Activated naive CD8-positive, alpha-beta T cell (primary cell): ENCODE measurements around the gene RAB8A.
"Not testable (repeated sequence)": the region's sequence is repeated elsewhere in the genome, so short reads cannot be mapped to it uniquely, and the experiment has no call there.

Source experiments
- H3K27ac Mint-ChIP-seq: one replicate; pipeline ENCODE4 v1.8.0; 2021; ENCODE audit warnings: mixed read lengths
- H3K27me3 Mint-ChIP-seq: one replicate; pipeline ENCODE4 v1.8.0; 2021; ENCODE audit warnings: mixed read lengths
- H3K36me3 Mint-ChIP-seq: one replicate; pipeline ENCODE4 v1.8.0; 2021; ENCODE audit warnings: mixed read lengths
- H3K4me1 Mint-ChIP-seq: one replicate; pipeline ENCODE4 v1.8.0; 2021; ENCODE audit warnings: low read depth, mixed read lengths
- H3K4me3 Mint-ChIP-seq: one replicate; pipeline ENCODE4 v1.8.0; 2021; ENCODE audit warnings: mild to moderate bottlenecking, mixed read lengths
- H3K9me3 Mint-ChIP-seq: one replicate; pipeline ENCODE4 v1.8.0; 2021; ENCODE audit warnings: low read depth, mixed read lengths

Gene RAB8A

DNA sequence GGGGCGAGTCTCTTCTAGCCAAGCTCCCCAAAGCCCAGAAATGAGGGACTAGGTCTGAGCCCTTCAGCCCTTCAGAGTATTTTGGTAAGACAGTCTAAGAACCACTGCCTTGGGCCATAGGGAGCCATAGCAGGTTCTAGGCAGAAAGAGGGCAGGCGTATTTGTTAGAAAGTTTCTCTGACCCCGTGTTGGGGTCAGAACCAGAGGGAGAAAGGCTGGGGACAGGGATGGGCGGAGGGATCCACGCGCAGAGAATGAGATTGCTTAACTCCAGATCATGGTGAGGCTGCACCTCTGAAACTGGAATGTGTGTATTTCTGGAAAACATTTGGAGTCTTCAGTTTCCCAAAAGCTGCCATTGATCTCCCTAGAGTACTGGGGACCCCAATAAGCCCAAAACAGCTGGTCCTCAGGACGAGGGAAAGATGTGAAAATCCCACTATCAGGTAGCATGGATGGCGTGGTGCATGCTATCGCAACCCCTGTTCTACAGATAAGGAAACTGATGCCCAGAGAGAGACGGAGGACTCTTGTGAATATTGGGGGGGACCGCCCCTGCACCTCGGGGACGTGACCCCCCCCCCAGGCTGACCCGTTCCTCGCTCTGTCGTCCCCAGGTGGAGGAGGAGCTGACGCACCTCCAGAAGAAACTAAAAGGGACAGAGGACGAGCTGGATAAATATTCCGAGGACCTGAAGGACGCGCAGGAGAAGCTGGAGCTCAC lies 36.1 kb upstream of the RAB8A start:
- Mint-ChIP-seq H3K27me3 (no peaks in the 10 kb centered on the region), H3K4me1 (peaks cover 64% of the 10 kb centered on the region), H3K27ac (peak overlapping the region; percentile 83)

DNA sequence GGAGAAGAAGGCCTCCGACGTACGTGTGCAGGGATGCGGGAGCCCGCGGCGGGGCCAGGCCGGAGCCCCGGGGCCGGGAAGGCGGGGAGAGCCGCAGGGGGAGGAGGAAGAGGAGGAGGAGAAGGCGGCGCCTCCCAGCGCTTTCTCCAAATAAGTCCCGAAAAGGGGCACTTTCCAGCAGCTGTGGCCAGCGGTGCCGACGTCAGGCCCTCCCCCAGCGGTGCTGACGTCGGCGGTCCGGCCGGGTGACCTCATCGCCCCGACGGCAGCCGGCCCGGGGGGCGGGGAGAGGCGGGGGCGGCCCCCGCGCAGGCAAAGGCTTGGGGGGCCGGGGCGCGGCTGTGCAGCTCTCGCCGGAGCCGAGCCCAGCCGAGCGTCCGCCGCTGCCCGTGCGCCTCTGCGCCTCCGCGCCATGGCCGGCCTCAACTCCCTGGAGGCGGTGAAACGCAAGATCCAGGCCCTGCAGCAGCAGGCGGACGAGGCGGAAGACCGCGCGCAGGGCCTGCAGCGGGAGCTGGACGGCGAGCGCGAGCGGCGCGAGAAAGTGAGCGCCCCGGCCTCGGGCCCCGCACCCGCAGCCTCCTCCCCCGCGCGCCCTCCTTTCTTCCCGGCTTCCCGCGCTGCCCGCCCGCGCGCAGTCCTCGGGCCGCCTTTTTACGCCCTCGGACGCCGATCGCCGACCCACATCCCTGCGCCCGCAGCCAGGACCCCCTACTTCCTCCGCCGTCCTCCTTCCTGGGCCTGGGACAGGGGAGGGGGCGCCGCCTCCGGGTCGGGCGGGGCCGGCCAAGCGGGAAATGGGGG lies 35.3 kb upstream of the RAB8A start, which contains the start of gene TPM4:
Gene TPM4 (plus strand): TSS at position 342 of the 804 bp plus-strand sequence. CDS start 71 bp downstream, at position 413.
- H3K36me3 Mint-ChIP-seq: no peaks in the 10 kb centered on the region
- no peaks in the 10 kb centered on the region for H3K27me3 Mint-ChIP-seq
- peak within 1 kb of the TSS; percentile 86 for H3K4me3 Mint-ChIP-seq
- H3K4me1 Mint-ChIP-seq: peaks cover 69% of the 10 kb centered on the region
- peak within 1 kb of the TSS; percentile 97 for H3K27ac Mint-ChIP-seq
- no peaks in the 10 kb centered on the region for H3K9me3 Mint-ChIP-seq

More for the DNA sequence above, 36.1 kb upstream of the RAB8A start:
- peak overlapping the region; percentile 86 for H3K4me3 Mint-ChIP-seq
- no peaks in the 10 kb centered on the region for H3K9me3 Mint-ChIP-seq
- no peaks in the 10 kb centered on the region for H3K36me3 Mint-ChIP-seq

DNA sequence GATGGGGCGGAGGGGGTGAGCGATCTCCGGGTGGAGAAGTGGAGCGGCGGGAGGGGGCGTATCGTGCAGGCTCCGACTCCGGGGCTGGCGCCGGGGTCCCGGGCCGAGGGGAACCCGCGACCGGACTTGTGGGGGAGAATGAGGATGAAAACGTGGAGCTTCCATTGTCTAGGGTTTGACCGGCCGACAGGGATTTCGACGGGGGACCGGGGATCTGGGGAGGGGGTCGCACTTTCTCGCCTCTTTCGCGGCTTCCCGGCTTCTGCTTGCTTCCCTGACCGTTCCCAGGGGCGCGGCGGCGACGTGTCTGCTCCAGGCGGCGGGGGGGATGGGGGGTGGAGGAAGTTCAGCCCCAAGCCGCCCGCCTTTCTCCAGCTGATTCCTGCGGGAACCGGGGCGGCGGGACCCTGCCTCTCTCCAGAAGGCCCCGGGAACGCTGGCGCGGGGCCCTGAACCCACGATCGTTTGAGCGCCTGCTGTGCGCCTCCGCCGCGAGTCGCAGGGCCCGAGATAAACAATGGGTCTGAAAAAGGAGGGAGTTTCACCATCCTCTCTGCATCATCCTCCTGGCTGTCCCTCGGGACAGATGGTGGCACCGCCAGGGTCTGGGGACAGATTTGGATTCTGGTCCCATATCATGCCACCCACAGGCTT lies 34.6 kb upstream of the RAB8A start:
- H3K27ac Mint-ChIP-seq: peak overlapping the region; percentile 97
- no peaks in the 10 kb centered on the region for H3K27me3 Mint-ChIP-seq
- H3K4me3 Mint-ChIP-seq: peak overlapping the region; percentile 76
- no peaks in the 10 kb centered on the region for H3K9me3 Mint-ChIP-seq
- H3K36me3 Mint-ChIP-seq: no peaks in the 10 kb centered on the region
- peaks cover 73% of the 10 kb centered on the region for H3K4me1 Mint-ChIP-seq

DNA sequence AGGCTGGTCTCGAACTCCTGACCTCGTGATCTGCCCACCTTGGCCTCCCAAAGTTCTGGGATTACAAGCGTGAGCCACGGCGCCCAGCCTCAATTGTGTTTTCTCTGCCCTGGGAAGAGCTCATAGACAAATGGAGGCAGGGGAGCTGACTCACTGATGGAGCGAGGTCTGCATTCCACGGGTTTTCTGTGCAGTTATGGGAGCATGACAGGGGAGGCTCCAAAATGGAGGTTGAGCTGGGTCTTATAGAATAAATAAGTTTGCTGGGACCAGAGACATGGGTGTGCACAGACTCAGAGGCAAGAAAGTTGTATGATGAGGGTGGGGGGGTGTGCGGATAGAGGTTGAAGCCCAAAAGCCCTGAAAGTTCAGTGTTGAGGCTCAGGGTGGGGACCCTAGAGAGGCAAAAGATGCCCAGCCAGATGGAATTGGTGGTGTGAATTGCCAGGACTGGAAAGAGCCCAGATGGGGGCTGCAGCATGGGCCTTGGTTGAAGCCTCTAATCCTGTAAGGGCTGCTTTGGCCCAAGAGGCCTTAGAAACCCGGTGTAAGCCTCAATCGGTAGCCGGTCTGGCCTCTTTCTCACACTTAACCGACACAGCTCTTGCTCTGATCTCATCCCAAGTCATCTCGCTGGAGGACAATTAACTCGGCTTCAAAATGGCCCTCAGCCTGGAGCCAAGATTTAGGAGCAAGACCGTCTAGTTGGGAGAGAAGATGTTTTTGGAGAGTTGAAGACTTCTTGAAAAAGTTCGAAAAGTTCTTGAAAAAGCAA lies 33.5 kb upstream of the RAB8A start:
- H3K36me3 Mint-ChIP-seq: no peaks in the 10 kb centered on the region

DNA sequence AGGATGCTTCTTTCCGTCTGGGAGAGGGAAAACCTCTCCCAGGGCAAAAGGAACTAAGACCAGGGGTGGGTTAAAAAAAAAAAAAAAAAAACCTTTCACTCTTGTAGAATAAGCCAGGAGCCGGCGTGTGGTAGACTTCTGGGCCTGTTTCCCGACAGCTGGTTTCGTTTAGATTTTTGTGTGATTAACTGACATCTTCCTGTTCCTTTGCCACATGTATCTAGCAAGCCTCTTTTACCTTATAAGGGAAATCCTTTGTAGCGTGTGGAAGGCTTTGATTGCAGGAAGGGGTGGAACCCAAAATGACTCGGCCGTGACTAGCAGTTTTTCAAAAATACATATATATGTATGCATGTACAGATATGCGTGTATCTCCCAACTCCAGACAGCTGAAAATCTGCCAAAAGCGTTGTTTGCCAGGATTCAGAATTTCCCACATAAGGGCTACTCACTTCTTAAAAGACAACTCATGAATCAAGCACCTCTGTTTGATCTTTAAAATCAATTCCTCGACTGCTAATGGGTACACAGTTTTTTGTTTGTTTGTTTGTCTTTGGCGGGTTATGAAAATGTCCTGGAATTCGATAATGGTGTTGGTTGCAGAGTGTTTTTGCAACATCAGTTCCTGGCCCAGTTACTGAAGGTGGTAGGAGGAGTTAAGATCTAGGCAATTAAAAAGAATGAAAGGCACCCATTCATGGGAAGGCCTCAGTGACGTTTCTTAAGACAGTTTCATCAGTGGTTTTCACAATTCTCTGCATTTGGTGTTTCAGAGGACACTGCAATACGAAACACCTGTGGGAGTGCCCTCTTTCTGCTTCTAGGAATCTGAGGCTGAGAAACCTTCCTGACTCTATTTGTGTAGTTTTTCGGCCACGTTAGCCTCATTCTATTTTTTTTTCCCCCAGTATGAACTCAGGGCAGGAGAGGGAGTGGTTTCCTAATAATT lies 32.7 kb upstream of the RAB8A start:
- no peaks in the 10 kb centered on the region for H3K9me3 Mint-ChIP-seq
- no peaks in the 10 kb centered on the region for H3K27me3 Mint-ChIP-seq
- no peaks in the 10 kb centered on the region for H3K36me3 Mint-ChIP-seq
- H3K4me3 Mint-ChIP-seq: peak overlapping the region; percentile 76
- H3K4me1 Mint-ChIP-seq: peaks cover 60% of the 10 kb centered on the region
- peak overlapping the region; percentile 97 for H3K27ac Mint-ChIP-seq

More for the DNA sequence above, 33.5 kb upstream of the RAB8A start:
- H3K4me3 Mint-ChIP-seq: peak overlapping the region; percentile 76
- no peaks in the 10 kb centered on the region for H3K27me3 Mint-ChIP-seq
- no peaks in the 10 kb centered on the region for H3K9me3 Mint-ChIP-seq
- peak overlapping the region; percentile 97 for H3K27ac Mint-ChIP-seq
- peaks cover 64% of the 10 kb centered on the region for H3K4me1 Mint-ChIP-seq

DNA sequence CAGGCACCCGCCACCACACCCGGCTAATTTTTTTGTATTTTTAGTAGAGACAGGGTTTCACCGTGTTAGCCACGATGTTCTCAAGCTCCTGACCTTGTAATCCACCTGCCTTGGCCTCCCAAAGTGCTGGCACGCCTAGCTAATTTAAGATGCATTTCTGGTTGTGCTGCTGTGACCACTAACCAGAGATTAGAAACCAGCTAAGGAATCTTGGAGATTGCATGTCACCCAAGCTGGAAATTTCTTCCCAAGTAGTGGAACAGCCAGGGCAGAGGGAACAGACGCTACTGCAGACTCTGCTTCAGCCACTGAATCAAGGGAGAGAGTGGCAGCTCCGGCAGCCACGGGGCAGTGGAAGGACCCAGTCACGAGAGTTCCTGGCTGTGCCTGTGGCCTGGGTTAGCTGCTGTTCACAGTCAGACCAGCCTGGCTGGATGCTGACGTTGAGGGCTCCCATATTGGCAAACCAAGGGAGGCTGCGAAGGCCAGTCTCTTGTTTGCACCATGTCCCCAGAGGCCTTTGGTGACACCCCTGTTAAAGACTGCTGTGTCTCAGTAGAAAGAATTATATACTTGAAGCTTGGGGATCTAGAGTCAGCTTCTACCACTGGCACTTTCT lies 27.5 kb upstream of the RAB8A start:
- H3K27me3 Mint-ChIP-seq: no peaks in the 10 kb centered on the region
- H3K27ac Mint-ChIP-seq: peak overlapping the region; percentile 83
- H3K4me1 Mint-ChIP-seq: peaks cover 51% of the 10 kb centered on the region
- H3K9me3 Mint-ChIP-seq: no peaks in the 10 kb centered on the region
- peaks cover 13% of the 10 kb centered on the region for H3K36me3 Mint-ChIP-seq
- peak overlapping the region; percentile 44 for H3K4me3 Mint-ChIP-seq

DNA sequence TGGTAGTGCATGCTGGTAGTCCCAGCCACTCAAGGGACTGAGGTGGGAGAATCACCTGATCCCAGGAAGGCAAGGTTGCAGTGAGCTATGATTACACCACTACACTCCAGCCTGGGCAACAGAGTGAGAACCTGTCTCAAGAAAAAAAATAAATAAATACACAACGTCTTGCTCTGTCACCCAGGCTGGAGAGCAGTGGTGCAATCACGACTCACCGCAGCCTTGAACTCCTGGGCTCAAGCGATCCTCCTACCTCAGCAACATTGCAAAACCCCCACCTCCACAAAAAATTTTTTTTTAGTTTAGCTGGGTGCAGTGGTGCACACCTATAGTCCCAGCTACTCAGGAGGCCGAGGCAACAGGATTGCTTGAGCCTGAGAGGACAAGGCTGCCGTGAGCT lies 26.6 kb upstream of the RAB8A start:
- H3K9me3 Mint-ChIP-seq: no peaks in the 10 kb centered on the region
- peaks cover 13% of the 10 kb centered on the region for H3K36me3 Mint-ChIP-seq
- H3K4me3 Mint-ChIP-seq: peak overlapping the region; percentile 13
- H3K27me3 Mint-ChIP-seq: no peaks in the 10 kb centered on the region
- H3K4me1 Mint-ChIP-seq: peaks cover 44% of the 10 kb centered on the region
- peak overlapping the region; percentile 93 for H3K27ac Mint-ChIP-seq

DNA sequence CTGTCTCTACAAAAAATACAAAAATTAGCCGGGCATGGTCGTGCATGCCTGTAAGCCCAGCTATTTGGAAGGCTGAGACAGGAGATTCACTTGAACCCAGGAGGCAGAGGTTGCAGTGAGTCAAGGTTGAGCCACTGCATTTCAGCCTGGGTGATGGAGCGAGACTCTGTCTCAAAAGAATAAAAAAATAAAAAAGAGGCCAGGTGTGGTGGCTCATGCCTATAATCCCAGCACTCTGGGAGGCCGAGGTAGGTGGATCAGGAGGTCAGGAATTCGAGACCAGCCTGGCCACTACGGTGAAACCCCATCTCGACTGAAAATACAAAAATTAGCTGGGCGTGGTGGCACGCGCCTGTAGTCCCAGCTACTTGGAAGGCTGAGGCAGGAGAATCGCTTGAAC lies 24.3 kb upstream of the RAB8A start:
- not testable (repeated sequence) for H3K27ac Mint-ChIP-seq, H3K9me3 Mint-ChIP-seq, H3K4me3 Mint-ChIP-seq, H3K27me3 Mint-ChIP-seq
- Mint-ChIP-seq H3K36me3 (peaks cover 13% of the 10 kb centered on the region), H3K4me1 (peaks cover 30% of the 10 kb centered on the region)

DNA sequence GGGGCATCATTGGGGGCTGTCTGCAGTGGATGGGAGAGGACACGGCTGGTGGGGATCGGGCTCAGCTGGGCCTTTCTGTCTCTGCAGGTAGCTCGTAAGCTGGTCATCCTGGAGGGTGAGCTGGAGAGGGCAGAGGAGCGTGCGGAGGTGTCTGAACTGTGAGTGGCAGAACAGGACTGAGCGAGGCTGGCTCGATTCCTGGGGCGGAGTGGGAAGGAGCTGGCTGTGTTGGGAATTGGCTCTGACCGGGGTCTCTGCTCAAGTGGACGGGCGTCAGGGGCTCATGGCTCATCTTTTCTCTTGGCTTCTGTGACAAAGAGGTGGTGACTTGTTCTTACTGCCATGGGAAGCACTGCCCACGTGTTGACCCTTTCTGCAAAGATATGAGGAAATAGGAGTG lies 23.7 kb upstream of the RAB8A start:
- Mint-ChIP-seq H3K27me3 (no peaks in the 10 kb centered on the region), H3K4me1 (peaks cover 30% of the 10 kb centered on the region), H3K27ac (peak overlapping the region; percentile 64), H3K36me3 (peaks cover 13% of the 10 kb centered on the region), H3K4me3 (no peak overlapping the region), H3K9me3 (no peaks in the 10 kb centered on the region)

DNA sequence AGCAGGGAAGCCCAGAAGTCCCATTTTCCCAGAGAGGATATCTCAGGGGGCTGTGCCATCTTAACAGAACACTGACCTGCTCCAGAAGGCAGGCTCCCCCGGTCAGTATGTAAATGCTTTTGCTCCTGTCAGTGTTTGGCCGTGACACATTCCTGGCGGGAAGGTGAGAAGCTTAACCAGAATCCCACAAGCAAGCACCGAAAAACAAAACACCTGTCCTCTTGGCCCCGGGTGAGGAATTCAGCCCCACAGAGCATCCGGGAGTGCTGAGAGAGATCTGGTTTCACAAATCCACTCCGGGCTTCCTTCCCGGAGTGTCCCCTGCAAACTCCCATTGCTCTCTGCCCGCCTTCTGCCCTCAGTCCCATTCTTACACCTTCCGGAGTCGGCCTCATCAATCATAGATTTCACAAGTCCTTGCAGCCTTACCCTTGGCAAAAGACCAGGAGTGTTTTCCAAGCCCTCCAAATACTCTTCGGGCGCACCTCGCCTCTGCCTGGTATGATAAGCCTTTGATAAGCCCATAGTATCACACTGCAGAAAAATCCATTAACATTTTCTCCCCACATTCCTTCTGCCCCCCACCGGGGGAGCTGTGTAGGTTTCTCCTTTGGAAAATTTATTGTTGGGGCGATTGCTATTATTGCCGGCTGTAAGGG lies 23.2 kb upstream of the RAB8A start:
- Mint-ChIP-seq H3K4me3 (no peak overlapping the region), H3K4me1 (peaks cover 28% of the 10 kb centered on the region), H3K27me3 (no peaks in the 10 kb centered on the region), H3K27ac (peak overlapping the region; percentile 73), H3K9me3 (no peaks in the 10 kb centered on the region), H3K36me3 (peaks cover 14% of the 10 kb centered on the region)

DNA sequence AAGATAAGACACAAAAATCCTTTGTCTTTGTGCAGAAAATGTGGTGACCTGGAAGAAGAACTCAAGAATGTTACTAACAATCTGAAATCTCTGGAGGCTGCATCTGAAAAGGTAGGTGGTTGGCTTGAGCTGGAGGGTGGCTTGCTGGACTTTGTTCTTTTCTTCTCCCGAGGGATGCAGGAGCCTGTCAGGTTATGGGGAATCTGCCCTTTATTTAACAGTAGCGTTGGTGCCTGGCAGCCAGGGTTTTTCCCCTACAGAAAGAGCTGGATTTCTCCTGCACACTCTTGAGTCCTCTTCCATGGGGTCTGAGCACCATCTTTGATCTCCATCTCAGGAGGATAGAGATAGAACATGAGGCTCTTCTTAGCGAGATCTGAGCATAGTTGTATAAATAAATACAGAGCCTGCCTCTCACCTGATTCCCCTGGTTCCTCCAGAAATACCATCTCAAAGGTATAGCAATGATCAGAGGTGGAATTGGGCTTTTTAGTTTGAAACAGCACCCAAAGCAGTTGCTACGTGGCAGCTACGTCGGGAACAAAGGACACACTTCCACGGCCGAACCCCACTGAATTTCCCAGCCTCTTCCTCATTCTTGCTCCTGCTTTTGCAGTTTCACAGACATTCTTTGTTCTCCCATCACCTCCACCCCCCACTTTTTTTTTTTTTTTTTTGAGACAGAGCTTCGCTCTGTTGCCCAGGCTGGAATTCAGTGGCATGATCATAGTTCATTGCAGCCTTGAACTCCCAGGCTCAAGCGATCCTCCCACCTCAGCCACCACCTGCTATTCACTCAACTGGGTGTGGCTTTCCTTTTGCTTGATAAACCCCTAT lies 22.5 kb upstream of the RAB8A start:
- Mint-ChIP-seq H3K4me1 (peaks cover 31% of the 10 kb centered on the region), H3K4me3 (no peak overlapping the region), H3K27ac (peak overlapping the region; percentile 73), H3K9me3 (no peaks in the 10 kb centered on the region), H3K36me3 (peaks cover 16% of the 10 kb centered on the region), H3K27me3 (no peaks in the 10 kb centered on the region)
